Naive thymus-derived CD4-positive, alpha-beta T cell (primary cell): Measurements from ENCODE around the gene FBN1. TPM values are rescaled to one million over a fixed set of nuclear protein-coding genes. Genes with fewer than 3 reads are reported as not detected.

Source experiments
- ATAC-seq: fragments of 150-1000 bp; cut with Tn5 transposase; 2 replicates; pipeline ENCODE4 v1.10.0; 2021; ENCODE audit warnings: mild to moderate bottlenecking, moderate library complexity
- CTCF ChIA-PET: fragments of 350-600 bp; sonication (Branson Sonifier 250); formaldehyde crosslinking; loops from one replicate; lab custom pipeline; 2021; ENCODE audit warnings: antibody characterized with exemption; lab: Charles Lee
- POLR2A ChIA-PET: fragments of 350-600 bp; sonication (Branson Sonifier 250); formaldehyde crosslinking; loops from one replicate; lab custom pipeline; 2021; ENCODE audit warnings: antibody characterized with exemption, inconsistent platforms; lab: Charles Lee
- DNase-seq, 9 donors: peaks; one replicate each; pipeline versions ENCODE4 v3.0.0 to v3.0.0-alpha.2; 2020 to 2022; ENCODE audit warnings: mixed read lengths in 1 of 9
- H3K27ac ChIP-seq: one replicate; pipeline ENCODE4 v1.7.0; 2013; ENCODE audit warnings: mild to moderate bottlenecking, low read depth, low read length, moderate library complexity
- H3K27me3 ChIP-seq, 2 donors: one replicate each; pipeline ENCODE4 v1.7.0; 2013; ENCODE audit warnings: low read length in 2 of 2, mild to moderate bottlenecking in 2 of 2, moderate library complexity in 2 of 2; ENCODE audit not compliant: control insufficient read depth in 2 of 2, insufficient read depth in 2 of 2
- H3K36me3 ChIP-seq, 3 experiments: 1 replicate in 2 of 3; 2 replicates in 1 of 3; pipeline ENCODE4 v1.7.0; 2013; ENCODE audit warnings: low read length in 3 of 3, mild to moderate bottlenecking in 3 of 3, moderate library complexity in 1 of 3; ENCODE audit not compliant: insufficient read depth in 3 of 3, control insufficient read depth in 2 of 3
- H3K4me1 ChIP-seq, 2 donors: one replicate each; pipeline ENCODE4 v1.7.0; 2013; ENCODE audit warnings: low read length in 2 of 2, mild to moderate bottlenecking in 2 of 2, moderate library complexity in 1 of 2; ENCODE audit not compliant: control insufficient read depth in 2 of 2, insufficient read depth in 2 of 2
- H3K4me3 ChIP-seq: 2 replicates; pipeline ENCODE4 v1.7.0; 2013; ENCODE audit warnings: mild to moderate bottlenecking, low read length
- H3K9me3 ChIP-seq, 3 experiments: 1 replicate in 2 of 3; 2 replicates in 1 of 3; pipeline ENCODE4 v1.7.0; 2013; ENCODE audit warnings: low read length in 3 of 3; ENCODE audit not compliant: control insufficient read depth in 2 of 3
- H3K27ac Mint-ChIP-seq, 9 donors: one replicate each; pipeline ENCODE4 v1.8.0; 2020 to 2022; ENCODE audit warnings: mixed read lengths in 9 of 9, mild to moderate bottlenecking in 8 of 9, moderate library complexity in 5 of 9, inconsistent platforms in 2 of 9
- H3K27me3 Mint-ChIP-seq, 5 donors: one replicate each; pipeline ENCODE4 v1.8.0; 2021 to 2022; ENCODE audit warnings: mixed read lengths in 5 of 5, mild to moderate bottlenecking in 1 of 5
- H3K36me3 Mint-ChIP-seq, 5 donors: one replicate each; pipeline ENCODE4 v1.8.0; 2020 to 2022; ENCODE audit warnings: mixed read lengths in 5 of 5, mild to moderate bottlenecking in 3 of 5, inconsistent platforms in 1 of 5
- H3K4me1 Mint-ChIP-seq, 7 donors: one replicate each; pipeline ENCODE4 v1.8.0; 2020 to 2022; ENCODE audit warnings: mixed read lengths in 7 of 7, mild to moderate bottlenecking in 3 of 7, inconsistent platforms in 1 of 7
- H3K4me3 Mint-ChIP-seq, 10 donors: one replicate each; pipeline ENCODE4 v1.8.0; 2020 to 2022; ENCODE audit warnings: mild to moderate bottlenecking in 10 of 10, mixed read lengths in 10 of 10, moderate library complexity in 6 of 10, inconsistent platforms in 2 of 10
- H3K9me3 Mint-ChIP-seq, 11 donors: one replicate each; pipeline ENCODE4 v1.8.0; 2020 to 2022; ENCODE audit warnings: mixed read lengths in 11 of 11, mild to moderate bottlenecking in 4 of 11, inconsistent platforms in 1 of 11, moderate library complexity in 1 of 11
- intact Hi-C, 2 donors: fragments of 100-400 bp; cut with micrococcal nuclease; formaldehyde crosslinking; loops; one replicate each; pipeline ENCODE4 v1.15.1; 2023
- polyA plus RNA-seq, 2 donors: library from polyadenylated mRNA; unstranded; fragments of 300-500 nt; fragmentation: Illumina TruSeq; gene quantifications; one replicate each; pipeline ENCODE4 v1.2.3, GENCODE V29; 2021
- total RNA-seq, 6 experiments: library from RNA in 5 of 6; stranded (reverse) in 5 of 6; gene quantifications; 1 replicate in 5 of 6; 2 replicates in 1 of 6; pipeline ENCODE4 v1.2.3 and lab custom pipeline; 2021 to 2026

The FBN1 gene
- total and polyA plus RNA-seq, 7 experiments from 2014 or later, result 0.03 to 1.3 (median 0.61) TPM; not detected in 1

- H3K36me3 ChIP-seq, result no peaks in the 10 kb centered on the region
- no peaks in the 10 kb centered on the region for H3K9me3 ChIP-seq
- H3K27me3 ChIP-seq, result no peaks in the 10 kb centered on the region
- H3K4me3 Mint-ChIP-seq, result no peak overlapping the region
- DNase-seq (no peak), ATAC-seq (no peak)
- no peak overlapping the region for H3K27ac Mint-ChIP-seq
- no peak overlapping the region for H3K4me3 ChIP-seq
- CTCF ChIA-PET, result no interaction called here
- H3K9me3 Mint-ChIP-seq, result no peaks in the 10 kb centered on the region
- no peaks in the 10 kb centered on the region for H3K36me3 Mint-ChIP-seq
- POLR2A ChIA-PET, result no interaction called here
- intact Hi-C loops, result no loop called here
- H3K4me1 ChIP-seq, result no peaks in the 10 kb centered on the region
- peaks cover 0 to 5% (median 0%) of the 10 kb centered on the region in 7 donors for H3K4me1 Mint-ChIP-seq
- no peak overlapping the region for H3K27ac ChIP-seq
- no peaks in the 10 kb centered on the region for H3K27me3 Mint-ChIP-seq
These were observed 174.4 kb downstream of the FBN1 start for GRCh38 chr15:48471073-48471472.

- no peaks in the 10 kb centered on the region for H3K27me3 ChIP-seq
- H3K36me3 Mint-ChIP-seq, result no peaks in the 10 kb centered on the region
- H3K9me3 Mint-ChIP-seq, result no peaks in the 10 kb centered on the region
- no peaks in the 10 kb centered on the region for H3K27me3 Mint-ChIP-seq
- ChIA-PET CTCF (no interaction called here), POLR2A (no interaction called here)
- no peaks in the 10 kb centered on the region for H3K36me3 ChIP-seq
- no peak for ATAC-seq
- no peaks in the 10 kb centered on the region for H3K4me1 ChIP-seq
- H3K4me1 Mint-ChIP-seq, result peaks cover 0 to 5% (median 0%) of the 10 kb centered on the region in 7 donors
- no peak for DNase-seq
- no peak overlapping the region for H3K27ac Mint-ChIP-seq
- H3K9me3 ChIP-seq, result no peaks in the 10 kb centered on the region
- H3K4me3 ChIP-seq, result no peak overlapping the region
- intact Hi-C loops, result no loop called here
- no peak overlapping the region for H3K27ac ChIP-seq
- no peak overlapping the region for H3K4me3 Mint-ChIP-seq
These were observed 175.4 kb downstream of the FBN1 start for GRCh38 chr15:48470096-48470495.

- intact Hi-C loops, result no loop called here
- no peak overlapping the region for H3K4me3 ChIP-seq
- H3K9me3 Mint-ChIP-seq, result no peaks in the 10 kb centered on the region
- ChIA-PET CTCF (no interaction called here), POLR2A (no interaction called here)
- H3K36me3 ChIP-seq, result no peaks in the 10 kb centered on the region
- H3K27ac Mint-ChIP-seq, result no peak overlapping the region
- no peaks in the 10 kb centered on the region for H3K27me3 Mint-ChIP-seq
- ATAC-seq (no peak), DNase-seq (no peak)
- no peaks in the 10 kb centered on the region for H3K27me3 ChIP-seq
- H3K9me3 ChIP-seq, result no peaks in the 10 kb centered on the region
- H3K4me3 Mint-ChIP-seq, result no peak overlapping the region
- peaks cover 0 to 5% (median 0%) of the 10 kb centered on the region in 7 donors for H3K4me1 Mint-ChIP-seq
- H3K27ac ChIP-seq, result no peak overlapping the region
- H3K4me1 ChIP-seq, result no peaks in the 10 kb centered on the region
- no peaks in the 10 kb centered on the region for H3K36me3 Mint-ChIP-seq
These were observed 175.8 kb downstream of the FBN1 start for GRCh38 chr15:48469681-48470080.

DNA sequence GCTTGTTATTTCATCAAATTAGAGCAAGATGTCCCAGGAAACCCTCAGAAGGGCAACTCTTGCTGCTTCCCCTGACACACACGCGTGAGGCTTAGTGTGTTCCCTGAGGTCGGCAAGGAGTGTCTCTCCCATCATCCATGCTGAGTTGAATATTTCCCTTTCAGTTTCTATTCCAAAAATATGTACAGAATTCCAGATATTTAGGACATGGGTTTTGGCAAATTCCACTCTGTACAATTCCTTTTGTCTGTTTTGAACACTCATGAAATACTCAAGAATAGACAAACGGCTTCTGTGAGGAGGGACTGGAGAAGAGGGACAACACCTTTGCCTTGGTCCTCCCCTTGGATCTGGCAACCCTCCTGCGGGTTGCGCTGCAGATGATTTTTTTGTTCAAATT lies 176.2 kb downstream of the FBN1 start:
- H3K27ac Mint-ChIP-seq, result no peak overlapping the region
- H3K36me3 Mint-ChIP-seq, result no peaks in the 10 kb centered on the region
- DNase-seq (no peak), ATAC-seq (no peak)
- H3K27me3 ChIP-seq, result no peaks in the 10 kb centered on the region
- intact Hi-C loops, result no loop called here
- H3K27me3 Mint-ChIP-seq, result no peaks in the 10 kb centered on the region
- ChIA-PET POLR2A (no interaction called here), CTCF (no interaction called here)
- H3K4me3 ChIP-seq, result no peak overlapping the region
- H3K4me1 Mint-ChIP-seq, result peaks cover 0 to 5% (median 0%) of the 10 kb centered on the region in 7 donors
- H3K36me3 ChIP-seq, result no peaks in the 10 kb centered on the region
- no peak overlapping the region for H3K4me3 Mint-ChIP-seq
- no peak overlapping the region for H3K27ac ChIP-seq
- no peaks in the 10 kb centered on the region for H3K9me3 Mint-ChIP-seq
- no peaks in the 10 kb centered on the region for H3K4me1 ChIP-seq
- H3K9me3 ChIP-seq, result no peaks in the 10 kb centered on the region

DNA sequence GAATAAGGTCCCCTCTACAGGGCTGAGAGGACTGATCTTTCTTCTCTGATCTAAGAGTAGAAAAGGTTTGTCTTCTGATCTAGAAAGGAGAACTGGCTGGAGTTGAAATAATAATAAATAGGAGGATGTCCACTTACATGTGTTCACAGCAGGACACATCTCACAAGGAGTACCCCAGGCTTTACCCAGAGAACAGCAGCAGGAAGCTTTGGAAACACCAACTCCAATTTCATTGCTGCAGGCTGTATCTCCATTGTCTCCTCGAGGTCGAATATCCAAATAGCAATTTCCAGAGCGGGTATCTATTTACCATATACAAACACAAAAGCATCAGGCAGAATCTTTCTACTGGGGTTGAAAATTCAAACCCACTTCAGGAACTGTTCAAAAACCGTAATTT lies 177.7 kb downstream of the FBN1 start:
- POLR2A ChIA-PET, result no interaction called here
- H3K9me3 Mint-ChIP-seq, result no peaks in the 10 kb centered on the region
- Histone ChIP-seq H3K4me3 (no peak overlapping the region), H3K4me1 (no peaks in the 10 kb centered on the region), H3K36me3 (no peaks in the 10 kb centered on the region), H3K27me3 (no peaks in the 10 kb centered on the region), H3K9me3 (no peaks in the 10 kb centered on the region), H3K27ac (no peak overlapping the region)
- no peaks in the 10 kb centered on the region for H3K27me3 Mint-ChIP-seq
- no peaks in the 10 kb centered on the region for H3K36me3 Mint-ChIP-seq
- intact Hi-C loops, result no loop called here
- peaks cover 0 to 3% (median 0%) of the 10 kb centered on the region in 7 donors for H3K4me1 Mint-ChIP-seq
- DNase-seq (no peak), ATAC-seq (no peak)
- H3K4me3 Mint-ChIP-seq, result no peak overlapping the region
- CTCF ChIA-PET, result no interaction called here
- no peak overlapping the region for H3K27ac Mint-ChIP-seq

GRCh38 chr15:48466820-48467219 lies 178.7 kb downstream of the FBN1 start:
- H3K36me3 Mint-ChIP-seq, result no peaks in the 10 kb centered on the region
- no peaks in the 10 kb centered on the region for H3K36me3 ChIP-seq
- H3K4me1 Mint-ChIP-seq, result no peaks in the 10 kb centered on the region
- H3K4me1 ChIP-seq, result no peaks in the 10 kb centered on the region
- H3K9me3 Mint-ChIP-seq, result no peaks in the 10 kb centered on the region
- H3K27ac ChIP-seq, result no peak overlapping the region
- POLR2A ChIA-PET, result no interaction called here
- CTCF ChIA-PET, result no interaction called here
- H3K4me3 ChIP-seq, result no peak overlapping the region
- H3K27ac Mint-ChIP-seq, result no peak overlapping the region
- no peaks in the 10 kb centered on the region for H3K9me3 ChIP-seq
- no peak overlapping the region for H3K4me3 Mint-ChIP-seq
- intact Hi-C loops, result no loop called here
- no peak for ATAC-seq
- no peak for DNase-seq
- no peaks in the 10 kb centered on the region for H3K27me3 ChIP-seq
- no peaks in the 10 kb centered on the region for H3K27me3 Mint-ChIP-seq

DNA sequence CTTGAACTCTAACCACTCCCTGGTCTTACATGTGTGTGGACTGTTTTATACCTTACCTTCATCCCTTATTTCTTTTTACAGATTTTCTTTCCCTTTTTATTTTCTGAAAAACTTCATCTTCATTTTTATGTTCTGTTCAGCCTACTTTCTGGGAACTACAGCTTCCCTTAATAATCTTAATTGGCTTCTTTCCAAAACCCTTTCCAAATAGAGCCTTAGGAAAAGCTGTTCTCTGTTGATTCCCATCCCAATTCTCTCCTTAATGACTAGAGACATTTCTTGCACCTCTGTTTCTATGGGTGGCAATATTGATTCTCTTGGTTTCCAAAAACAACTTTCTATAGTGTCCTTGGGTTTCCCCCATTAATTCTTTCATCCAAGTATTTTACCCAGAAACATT lies 179.4 kb downstream of the FBN1 start:
- no peak for DNase-seq
- Histone ChIP-seq H3K4me3 (no peak overlapping the region), H3K27ac (no peak overlapping the region), H3K27me3 (no peaks in the 10 kb centered on the region), H3K4me1 (no peaks in the 10 kb centered on the region), H3K36me3 (no peaks in the 10 kb centered on the region), H3K9me3 (no peaks in the 10 kb centered on the region)
- no peaks in the 10 kb centered on the region for H3K27me3 Mint-ChIP-seq
- no peaks in the 10 kb centered on the region for H3K9me3 Mint-ChIP-seq
- ChIA-PET CTCF (no interaction called here), POLR2A (no interaction called here)
- no peaks in the 10 kb centered on the region for H3K36me3 Mint-ChIP-seq
- ATAC-seq, result no peak
- no peak overlapping the region for H3K27ac Mint-ChIP-seq
- H3K4me3 Mint-ChIP-seq, result no peak overlapping the region
- no peaks in the 10 kb centered on the region for H3K4me1 Mint-ChIP-seq
- intact Hi-C loops, result no loop called here
